Ovary (tissue), 9 donors: Measurements from ENCODE around the gene LHB. TPM values are rescaled to one million over a fixed set of nuclear protein-coding genes. Genes with fewer than 3 reads are reported as not detected.
"Not testable (repeated sequence)": the region's sequence is repeated elsewhere in the genome, so short reads cannot be mapped to it uniquely, and the experiment has no call there.

Experiments used
- DNase-seq, 5 donors: peaks; one replicate each; pipeline ENCODE4 v3.0.0-alpha.2; 2019 to 2020
- H3K27ac ChIP-seq, 2 donors: fragments of 200-600 bp; one replicate each; pipeline versions ENCODE4 v1.5.1 to v1.8.0; 2019 to 2022
- H3K27me3 ChIP-seq: fragments of 200-600 bp; one replicate; pipeline ENCODE4 v1.8.0; 2022
- H3K36me3 ChIP-seq: fragments of 200-600 bp; sonication (generic); one replicate; pipeline ENCODE4 v1.5.1; 2019
- H3K4me1 ChIP-seq: one replicate; pipeline ENCODE4 v1.8.1; 2013; ENCODE audit warnings: mild to moderate bottlenecking, moderate library complexity; ENCODE audit not compliant: insufficient read depth
- H3K4me3 ChIP-seq: fragments of 200-600 bp; sonication (generic); one replicate; pipeline ENCODE4 v1.5.1; 2017
- H3K9me3 ChIP-seq, 2 donors: fragments of 200-600 bp in 1 of 2; sonication (generic) in 1 of 2; one replicate each; pipeline versions ENCODE4 v1.5.1 to v1.8.1; 2013 to 2019; ENCODE audit warnings: mild to moderate bottlenecking in 1 of 2, moderate library complexity in 1 of 2
- CTCF ChIP-seq, 3 donors: fragments of 450-650 bp in 2 of 3; fragments of 200-600 bp in 1 of 3; IDR thresholded peaks; one replicate each; pipeline versions ENCODE4 v1.5.1 to v1.8.0; 2016 to 2022; ENCODE audit warnings: antibody characterized with exemption in 3 of 3, mild to moderate bottlenecking in 1 of 3
- EP300 ChIP-seq: sonication (generic); formaldehyde crosslinking; IDR thresholded peaks from one replicate; pipeline ENCODE4 v1.6.1; 2017; ENCODE audit warnings: antibody characterized with exemption
- POLR2A ChIP-seq: fragments of 450-650 bp; IDR thresholded peaks from one replicate; pipeline ENCODE4 v1.6.1; 2017; ENCODE audit warnings: antibody characterized with exemption, mild to moderate bottlenecking, moderate library complexity
- WGBS, 3 donors: extraction: QIAGEN DNeasy Blood & Tissue Kit in 1 of 3; methylation state at CpG; one replicate each; pipeline versions ENCODE4 v1.1.5 to v1.1.7; 2013 to 2017; 5-methylcytosine and 5-hydroxymethylcytosine counted together
- intact Hi-C, 4 donors: fragments of 100-400 bp; cut with DNase I; formaldehyde crosslinking; loops; one replicate each; pipeline versions ENCODE4 v1.11.0 to v1.15.1; 2022 to 2023
- polyA plus RNA-seq, 2 donors: library from polyadenylated mRNA; stranded (reverse); fragments of 200-250 nt in 1 of 2; fragments of 350-450 nt in 1 of 2; fragmentation: Illumina TruSeq in 1 of 2; extraction: RNeasy Lipid Tissue Mini Kit (QIAGEN cat#74804) in 1 of 2; gene quantifications; one replicate each; pipeline ENCODE4 v1.2.3, GENCODE V29; 2013 to 2014
- total RNA-seq, 7 donors: library from RNA; depleted of rRNA in 2 of 7; stranded (reverse); fragments of >200 nt in 2 of 7; fragmentation: NEBNext Ultra II Directional in 3 of 7; extraction: Animal tissue kit (Norgen Biotek cat#: 25700) in 3 of 7; gene quantifications; one replicate each; pipeline versions ENCODE4 v1.1.0 to v1.2.4, GENCODE V29; 2016 to 2023
- donor health status: DM: no; HTN: no; CAD: no; lungs with moderate emphysema.
- donor health status: DM: no; HTN: no; CAD: no.
- donor health status: Bipolar disorder and iron deficiency.
- donor health status: DM: yes; HTN: yes; CAD: no.
- donor health status: DM: no; HTN: no; CAD: no.
- donor health status: DM: yes; HTN: yes; CAD: no.

The LHB gene
- total and polyA plus RNA-seq, 9 donors, result not detected

DNA sequence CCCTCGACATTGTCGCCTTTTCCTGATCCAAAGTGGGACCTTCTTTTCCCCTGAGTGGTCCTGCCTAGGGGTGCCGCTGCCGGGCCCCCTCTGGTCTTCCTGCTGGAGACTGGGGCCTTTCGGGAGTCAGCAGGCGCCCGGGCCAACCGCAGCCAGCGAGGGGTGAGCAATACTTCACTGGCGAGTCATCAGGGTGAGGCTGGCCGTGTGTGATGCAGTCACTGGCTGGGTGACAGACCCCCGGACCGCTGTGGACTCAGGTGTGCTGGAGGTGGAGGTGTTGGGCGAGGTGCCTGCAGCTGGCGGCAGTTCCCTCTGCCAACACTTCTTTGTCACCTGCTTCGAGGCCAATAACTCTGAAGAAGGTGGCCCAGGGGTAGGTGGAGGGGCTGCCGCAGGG, 25.3 kb upstream of the LHB start:
- intact Hi-C loops, result no loop called here
- H3K36me3 ChIP-seq, result no peaks in the 10 kb centered on the region
- no peak for DNase-seq
- no peaks in the 10 kb centered on the region for H3K9me3 ChIP-seq
- no peak overlapping the region for H3K27ac ChIP-seq
- no peaks in the 10 kb centered on the region for H3K27me3 ChIP-seq
- 75 to 80% (median 79%) methylated on average over 13 to 17 of the region's 17 CpGs for WGBS, 3 donors
- H3K4me3 ChIP-seq, result no peak overlapping the region
- H3K4me1 ChIP-seq, result no peaks in the 10 kb centered on the region
- no peak for TF ChIP-seq POLR2A
- no peak for TF ChIP-seq EP300
- TF ChIP-seq CTCF (IDR thresholded peaks at IDR 0.05), result no peak

GRCh38 chr19:49039736-49040135, 22.8 kb upstream of the LHB start:
- intact Hi-C loops, DNase-seq, H3K27ac ChIP-seq, H3K4me1 ChIP-seq, H3K27me3 ChIP-seq, H3K9me3 ChIP-seq, H3K4me3 ChIP-seq, H3K36me3 ChIP-seq: not testable (repeated sequence)
- 55 to 69% (median 66%) methylated on average over 9 of the region's 9 CpGs for WGBS, 3 donors

- intact Hi-C loops, H3K27ac ChIP-seq, H3K27me3 ChIP-seq, H3K4me1 ChIP-seq, DNase-seq, H3K9me3 ChIP-seq, H3K4me3 ChIP-seq, H3K36me3 ChIP-seq: not testable (repeated sequence)
- 83 to 89% (median 83%) methylated on average over 26 of the region's 26 CpGs for WGBS, 3 donors
Observed at GRCh38 chr19:49038557-49039276, 21.8 kb upstream of the LHB start.

DNA sequence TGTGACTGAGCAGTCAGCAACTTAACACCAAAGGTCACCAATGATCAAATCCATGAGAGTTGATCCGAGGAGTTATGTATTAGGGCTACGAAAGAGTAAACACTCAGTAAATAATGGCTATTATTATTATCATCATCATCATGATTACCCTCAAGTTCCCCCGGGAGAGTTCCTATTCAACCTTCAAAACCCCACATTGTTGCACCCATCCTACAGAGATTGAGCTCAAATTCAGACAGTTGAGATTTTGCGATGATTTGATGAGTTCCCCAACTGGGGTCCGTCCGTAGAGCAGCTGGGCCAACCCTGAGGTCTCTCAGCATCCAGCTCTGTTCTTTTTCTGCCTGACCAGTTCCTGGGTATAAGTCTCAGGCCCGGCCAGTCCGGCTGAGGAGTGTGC, 21.2 kb upstream of the LHB start:
- H3K36me3 ChIP-seq, H3K27ac ChIP-seq, DNase-seq, H3K4me1 ChIP-seq, H3K4me3 ChIP-seq, H3K9me3 ChIP-seq, intact Hi-C loops, H3K27me3 ChIP-seq: not testable (repeated sequence)
- WGBS, 3 donors, result 85 to 88% (median 85%) methylated on average over 7 to 8 of the region's 8 CpGs

DNA sequence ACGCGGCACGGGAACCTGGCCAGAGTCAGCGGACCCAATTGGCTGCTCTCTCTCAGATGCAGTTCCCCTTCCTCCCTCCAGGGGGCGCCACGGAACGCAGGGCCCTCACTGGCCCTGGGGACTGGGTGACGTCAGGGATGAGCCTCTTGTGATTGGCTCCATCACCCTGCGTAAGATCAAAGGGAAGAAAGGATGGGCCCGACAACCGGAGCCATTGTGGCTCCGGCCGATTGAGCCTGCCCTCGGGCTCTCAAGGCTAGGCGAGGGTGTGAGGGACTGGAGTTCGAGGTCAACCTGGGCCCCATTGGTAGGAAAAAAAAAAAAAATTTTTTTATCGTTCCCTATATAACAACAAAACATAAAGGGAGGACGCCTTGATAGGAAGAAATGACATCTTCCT, 19.9 kb upstream of the LHB start, which contains the start of gene CGB1:
Gene CGB1 (minus strand): TSS at position 81 of the 400 bp plus-strand sequence. CDS start 184 bp downstream, outside the sequence.
- H3K27me3 ChIP-seq, H3K9me3 ChIP-seq, H3K27ac ChIP-seq, DNase-seq, intact Hi-C loops, H3K4me1 ChIP-seq, H3K36me3 ChIP-seq, H3K4me3 ChIP-seq: not testable (repeated sequence)
- 48 to 53% (median 49%) methylated on average over 18 of the region's 18 CpGs for WGBS, 3 donors

DNA sequence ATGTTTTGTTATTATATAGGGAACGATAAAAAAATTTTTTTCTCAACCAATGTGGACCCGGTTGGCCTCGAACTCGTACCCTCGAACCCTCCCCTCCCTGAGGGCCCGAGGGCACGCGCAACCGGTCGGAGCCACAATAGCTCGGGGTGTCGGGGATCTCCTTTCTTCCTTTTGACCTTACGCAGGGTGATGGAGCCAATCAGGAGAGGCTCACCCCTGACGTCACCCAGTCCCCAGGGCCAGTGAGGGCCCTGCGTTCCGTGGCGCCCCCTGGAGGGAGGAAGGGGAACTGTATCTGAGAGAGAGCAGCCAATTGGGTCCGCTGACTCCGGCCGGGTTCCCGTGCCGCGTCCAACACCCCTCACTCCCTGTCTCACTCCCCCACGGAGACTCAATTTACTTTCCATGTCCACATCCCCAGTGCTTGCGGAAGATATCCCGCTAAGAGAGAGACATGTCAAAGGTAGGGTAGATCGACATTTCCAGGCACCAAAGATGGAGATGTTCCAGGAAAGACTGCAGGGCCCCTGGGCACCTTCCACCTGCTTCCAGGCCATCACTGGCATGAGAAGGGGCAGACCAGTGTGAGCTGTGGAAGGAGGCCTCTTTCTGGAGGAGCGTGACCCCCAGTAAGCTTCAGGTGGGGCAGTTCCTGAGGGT, 14.9 kb upstream of the LHB start, which contains the start of gene CGB2:
Gene CGB2 (plus strand): TSS at position 249 of the 660 bp plus-strand sequence. CDS start 206 bp downstream, at position 455.
- 17 to 27% (median 18%) methylated on average over 28 of the region's 28 CpGs for WGBS, 3 donors
- DNase-seq, H3K4me1 ChIP-seq, H3K27ac ChIP-seq, H3K4me3 ChIP-seq, H3K9me3 ChIP-seq, intact Hi-C loops, H3K27me3 ChIP-seq, H3K36me3 ChIP-seq: not testable (repeated sequence)

- H3K27me3 ChIP-seq, H3K4me3 ChIP-seq, H3K4me1 ChIP-seq, DNase-seq, H3K9me3 ChIP-seq, H3K36me3 ChIP-seq, intact Hi-C loops, H3K27ac ChIP-seq: not testable (repeated sequence)
- 88 to 92% (median 91%) methylated on average over 3 to 6 of the region's 8 CpGs for WGBS, 3 donors
Observed at GRCh38 chr19:49030323-49030722, 13.4 kb upstream of the LHB start.

- H3K4me1 ChIP-seq, H3K27ac ChIP-seq, intact Hi-C loops, H3K36me3 ChIP-seq, DNase-seq, H3K27me3 ChIP-seq, H3K4me3 ChIP-seq, H3K9me3 ChIP-seq: not testable (repeated sequence)
- 81 to 84% (median 81%) methylated on average over 14 of the region's 14 CpGs for WGBS, 3 donors
Observed at GRCh38 chr19:49029749-49030148, 12.9 kb upstream of the LHB start.

GRCh38 chr19:49028686-49029085, 11.8 kb upstream of the LHB start:
- H3K27ac ChIP-seq, H3K36me3 ChIP-seq, intact Hi-C loops, H3K27me3 ChIP-seq, H3K4me3 ChIP-seq, H3K9me3 ChIP-seq, H3K4me1 ChIP-seq, DNase-seq: not testable (repeated sequence)
- 74 to 80% (median 75%) methylated on average over 5 to 9 of the region's 9 CpGs for WGBS, 3 donors

DNA sequence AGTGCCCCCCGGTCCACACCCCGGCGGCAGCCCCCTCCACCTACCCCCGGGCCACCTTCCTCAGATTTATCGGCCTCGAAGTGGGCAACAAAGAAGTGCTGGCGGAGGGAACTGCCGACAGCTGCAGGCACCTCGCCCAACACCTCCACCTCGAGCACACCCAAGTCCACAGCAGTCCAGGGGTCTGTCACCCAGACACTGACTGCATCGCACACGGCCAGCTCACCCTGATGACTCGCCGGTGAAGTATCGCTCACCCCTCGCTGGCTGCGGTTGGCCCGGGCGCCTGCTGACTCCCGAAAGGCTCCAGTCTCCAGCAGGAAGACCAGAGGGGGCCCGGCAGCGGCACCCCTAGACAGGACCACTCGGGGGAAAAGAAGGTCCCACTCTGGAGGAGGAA, 8.7 kb upstream of the LHB start:
- DNase-seq, H3K27ac ChIP-seq, H3K4me3 ChIP-seq, H3K27me3 ChIP-seq, H3K9me3 ChIP-seq, intact Hi-C loops, H3K36me3 ChIP-seq, H3K4me1 ChIP-seq: not testable (repeated sequence)
- WGBS, 3 donors, result 75 to 79% (median 77%) methylated on average over 18 to 23 of the region's 23 CpGs

DNA sequence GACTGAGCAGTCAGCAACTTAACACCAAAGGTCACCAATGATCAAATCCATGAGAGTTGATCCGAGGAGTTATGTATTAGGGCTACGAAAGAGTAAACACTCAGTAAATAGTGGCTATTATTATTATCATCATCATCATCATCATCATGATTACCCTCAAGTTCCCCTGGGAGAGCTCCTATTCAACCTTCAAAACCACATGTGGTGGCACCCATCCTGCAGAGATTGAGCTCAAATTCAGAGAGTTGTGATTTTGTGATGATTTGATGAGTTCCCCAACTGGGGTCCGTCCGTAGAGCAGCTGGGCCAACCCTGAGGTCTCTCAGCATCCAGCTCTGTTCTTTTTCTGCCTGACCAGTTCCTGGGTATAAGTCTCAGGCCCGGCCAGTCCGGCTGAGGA, 8.2 kb upstream of the LHB start:
- H3K9me3 ChIP-seq, H3K4me1 ChIP-seq, H3K27me3 ChIP-seq, H3K4me3 ChIP-seq, intact Hi-C loops, H3K36me3 ChIP-seq, DNase-seq, H3K27ac ChIP-seq: not testable (repeated sequence)
- WGBS, 3 donors, result 80 to 86% (median 84%) methylated on average over 4 to 6 of the region's 6 CpGs
